Kidney epithelial cell (primary cell): ENCODE results near the gene FBXL14. TPM values are rescaled to one million over a fixed set of nuclear protein-coding genes. Genes with fewer than 3 reads are reported as not detected.

Experiments used
- DNase-seq: peaks from one replicate; pipeline ENCODE4 v3.0.0-alpha.2; 2010; ENCODE audit warnings: low read depth
- H3K27me3 ChIP-seq: 2 replicates; pipeline ENCODE4 v1.6.0; 2011; ENCODE audit warnings: low read length; ENCODE audit not compliant: control insufficient read depth, insufficient read depth
- H3K36me3 ChIP-seq: 2 replicates; pipeline ENCODE4 v1.5.1; 2011; ENCODE audit warnings: low read length; ENCODE audit not compliant: control insufficient read depth, insufficient read depth
- H3K4me3 ChIP-seq: 2 replicates; pipeline ENCODE4 v1.5.1; 2011; ENCODE audit warnings: low read depth, mild to moderate bottlenecking, control low read depth, low read length
- total RNA-seq: library from RNA; depleted of rRNA; stranded (reverse); fragments of >200 nt; gene quantifications from 2 replicates; pipeline ENCODE4 v1.2.3, GENCODE V29; 2015
- TF ChIP-seq, protein P1 (sequence below): IDR thresholded peaks from 2 replicates; pipeline ENCODE4 v1.5.1; 2011; ENCODE audit warnings: mild to moderate bottlenecking, moderate library complexity, low read length, control low read depth, inconsistent platforms; ENCODE audit not compliant: insufficient read depth, poor library complexity, severe bottlenecking

FBXL14 gene
- total RNA-seq, 1 donor from 2014 or later = 17.1 TPM

DNA sequence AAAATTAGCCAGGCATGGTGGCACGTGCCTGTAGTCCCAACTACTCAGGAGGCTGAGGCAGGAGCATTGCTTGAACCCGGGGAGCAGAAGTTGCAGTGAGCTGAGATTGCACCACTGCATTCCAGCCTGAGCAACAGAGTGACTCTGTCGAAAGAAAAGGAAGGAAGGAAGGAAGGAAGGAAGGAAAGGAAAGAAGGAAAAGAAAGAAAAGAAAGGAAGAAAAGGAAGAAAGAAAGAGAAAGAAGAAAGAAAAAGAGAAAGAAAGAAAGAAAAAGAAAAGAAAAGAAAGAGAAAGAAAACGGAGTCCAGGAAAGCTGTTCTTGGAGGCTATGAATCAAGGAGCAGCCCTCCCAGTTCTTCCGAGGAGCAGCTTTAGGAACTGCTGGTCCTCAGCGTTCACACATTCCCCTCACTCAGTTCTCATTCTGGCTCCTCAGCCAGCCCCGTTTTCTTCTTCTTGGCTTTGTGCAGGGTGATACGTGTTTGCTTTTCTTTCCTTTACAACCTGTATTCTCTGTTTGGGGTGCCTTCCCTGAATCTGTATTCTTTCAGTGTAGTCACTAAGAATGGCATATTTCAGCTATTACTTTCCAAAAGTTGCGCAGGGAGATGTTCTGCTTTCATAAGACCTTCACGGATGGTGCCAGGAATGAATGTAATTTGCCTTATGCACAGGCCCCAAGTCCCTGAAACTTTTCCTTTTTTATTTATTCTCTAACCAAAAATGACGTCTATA lies 12.2 kb downstream of the FBXL14 start:
- no peaks in the 10 kb centered on the region for H3K36me3 ChIP-seq
- H3K27me3 ChIP-seq = no peaks in the 10 kb centered on the region
- no peak overlapping the region for H3K4me3 ChIP-seq
- TF ChIP-seq, protein P1, sequence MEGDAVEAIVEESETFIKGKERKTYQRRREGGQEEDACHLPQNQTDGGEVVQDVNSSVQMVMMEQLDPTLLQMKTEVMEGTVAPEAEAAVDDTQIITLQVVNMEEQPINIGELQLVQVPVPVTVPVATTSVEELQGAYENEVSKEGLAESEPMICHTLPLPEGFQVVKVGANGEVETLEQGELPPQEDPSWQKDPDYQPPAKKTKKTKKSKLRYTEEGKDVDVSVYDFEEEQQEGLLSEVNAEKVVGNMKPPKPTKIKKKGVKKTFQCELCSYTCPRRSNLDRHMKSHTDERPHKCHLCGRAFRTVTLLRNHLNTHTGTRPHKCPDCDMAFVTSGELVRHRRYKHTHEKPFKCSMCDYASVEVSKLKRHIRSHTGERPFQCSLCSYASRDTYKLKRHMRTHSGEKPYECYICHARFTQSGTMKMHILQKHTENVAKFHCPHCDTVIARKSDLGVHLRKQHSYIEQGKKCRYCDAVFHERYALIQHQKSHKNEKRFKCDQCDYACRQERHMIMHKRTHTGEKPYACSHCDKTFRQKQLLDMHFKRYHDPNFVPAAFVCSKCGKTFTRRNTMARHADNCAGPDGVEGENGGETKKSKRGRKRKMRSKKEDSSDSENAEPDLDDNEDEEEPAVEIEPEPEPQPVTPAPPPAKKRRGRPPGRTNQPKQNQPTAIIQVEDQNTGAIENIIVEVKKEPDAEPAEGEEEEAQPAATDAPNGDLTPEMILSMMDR = no peak
- DNase-seq = no peak

DNA sequence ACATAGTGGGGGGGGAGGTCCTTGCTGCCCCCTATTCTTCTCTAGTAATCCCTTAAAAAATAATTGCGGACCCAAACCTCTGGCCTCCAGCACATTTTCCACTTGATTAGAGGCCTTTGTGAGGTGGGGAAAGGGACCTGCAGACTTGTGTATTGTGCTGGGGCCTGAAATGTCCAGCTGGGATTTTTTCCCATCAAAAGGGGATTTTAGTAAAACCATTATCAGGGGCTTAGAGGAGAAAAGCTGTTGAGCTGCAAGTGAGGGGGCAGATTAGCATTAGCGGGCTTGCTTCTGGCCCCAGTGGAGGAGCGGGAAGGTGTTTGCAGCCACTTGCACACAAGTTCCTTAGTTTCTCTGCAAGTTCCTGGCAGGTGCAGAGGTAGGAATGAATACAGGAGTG lies 13.9 kb downstream of the FBXL14 start:
- Histone ChIP-seq H3K4me3 (no peak overlapping the region), H3K27me3 (no peaks in the 10 kb centered on the region), H3K36me3 (no peaks in the 10 kb centered on the region)
- TF ChIP-seq, protein P1 = no peak
- no peak for DNase-seq

DNA sequence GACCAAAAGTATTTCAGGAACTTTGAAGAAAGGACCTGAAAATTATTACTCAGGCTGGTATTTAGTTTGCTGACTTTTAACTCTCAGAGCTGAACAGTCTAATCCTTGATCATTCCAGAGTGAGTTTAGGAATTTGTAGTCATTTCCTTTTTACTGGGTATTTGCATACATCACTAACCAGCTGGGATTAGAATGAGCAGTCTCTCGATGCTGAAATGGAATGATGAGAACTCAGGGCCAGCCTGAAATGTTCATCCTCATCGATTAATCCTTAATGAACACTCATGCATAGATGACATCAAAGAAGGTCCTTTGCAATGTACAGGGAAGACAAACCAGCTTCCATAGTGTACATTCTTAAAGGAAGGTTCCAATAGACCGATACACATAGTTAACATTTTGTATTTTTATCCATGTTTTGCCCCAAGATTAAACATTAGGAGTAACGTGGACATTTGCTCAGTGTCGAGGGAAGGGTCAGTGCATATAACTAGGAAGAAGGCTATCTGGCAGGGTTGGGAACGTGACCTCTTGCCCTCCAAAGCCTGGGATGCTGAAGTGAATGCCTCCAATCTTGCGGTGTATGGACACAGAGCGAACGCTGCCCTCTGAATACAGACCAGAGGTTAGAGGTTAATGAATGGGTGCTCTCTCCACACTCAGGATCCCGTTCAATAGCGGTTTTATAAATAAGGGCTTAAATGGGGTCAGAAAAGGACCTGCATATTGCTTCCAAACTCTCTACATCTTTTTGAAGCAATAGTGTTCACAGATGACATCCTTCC lies 14.5 kb downstream of the FBXL14 start:
- TF ChIP-seq, protein P1 = no peak
- H3K36me3 ChIP-seq = no peaks in the 10 kb centered on the region
- H3K27me3 ChIP-seq = no peaks in the 10 kb centered on the region
- H3K4me3 ChIP-seq = no peak overlapping the region
- no peak for DNase-seq

DNA sequence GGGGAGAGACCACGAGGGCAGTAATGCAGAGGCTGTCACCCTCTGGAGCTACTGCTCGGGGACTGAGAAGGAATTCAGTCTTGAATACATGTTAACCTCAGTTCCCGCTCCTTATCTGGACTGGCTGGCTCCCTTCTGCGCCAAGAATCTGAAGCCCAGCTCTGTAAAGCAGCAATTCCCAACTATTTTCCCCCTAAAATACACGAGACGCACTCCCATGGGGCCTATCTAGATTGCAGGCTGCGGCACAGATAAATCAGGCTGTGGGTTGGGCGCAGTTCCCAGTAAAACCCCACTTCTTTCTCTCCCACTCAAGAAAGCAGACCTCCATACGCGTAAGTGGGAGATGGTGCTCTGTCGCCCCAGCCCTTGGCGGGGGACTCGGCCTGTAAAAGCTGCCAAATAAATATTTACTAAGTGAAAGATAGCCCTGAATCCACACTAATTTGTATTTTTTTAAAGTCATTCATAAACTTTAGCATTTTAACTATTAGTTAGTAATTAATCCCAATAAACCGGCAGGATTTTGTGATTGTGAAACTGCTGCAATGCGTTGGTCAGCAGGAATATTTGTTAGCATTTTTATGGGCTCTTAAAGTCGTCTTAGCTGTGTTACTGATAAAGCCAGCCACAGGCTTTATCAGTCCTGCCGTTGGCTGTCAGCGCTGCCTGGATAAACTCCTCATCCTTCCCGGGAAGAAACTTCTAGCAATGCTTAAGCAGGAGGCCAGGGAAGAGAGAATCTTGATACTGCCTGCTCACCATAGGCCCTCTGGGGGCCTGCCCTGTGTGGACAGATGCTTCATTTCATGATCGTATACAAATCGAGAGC lies 17.8 kb downstream of the FBXL14 start:
- Histone ChIP-seq H3K4me3 (no peak overlapping the region), H3K36me3 (no peaks in the 10 kb centered on the region), H3K27me3 (no peaks in the 10 kb centered on the region)
- TF ChIP-seq, protein P1 = no peak
- DNase-seq = no peak

DNA sequence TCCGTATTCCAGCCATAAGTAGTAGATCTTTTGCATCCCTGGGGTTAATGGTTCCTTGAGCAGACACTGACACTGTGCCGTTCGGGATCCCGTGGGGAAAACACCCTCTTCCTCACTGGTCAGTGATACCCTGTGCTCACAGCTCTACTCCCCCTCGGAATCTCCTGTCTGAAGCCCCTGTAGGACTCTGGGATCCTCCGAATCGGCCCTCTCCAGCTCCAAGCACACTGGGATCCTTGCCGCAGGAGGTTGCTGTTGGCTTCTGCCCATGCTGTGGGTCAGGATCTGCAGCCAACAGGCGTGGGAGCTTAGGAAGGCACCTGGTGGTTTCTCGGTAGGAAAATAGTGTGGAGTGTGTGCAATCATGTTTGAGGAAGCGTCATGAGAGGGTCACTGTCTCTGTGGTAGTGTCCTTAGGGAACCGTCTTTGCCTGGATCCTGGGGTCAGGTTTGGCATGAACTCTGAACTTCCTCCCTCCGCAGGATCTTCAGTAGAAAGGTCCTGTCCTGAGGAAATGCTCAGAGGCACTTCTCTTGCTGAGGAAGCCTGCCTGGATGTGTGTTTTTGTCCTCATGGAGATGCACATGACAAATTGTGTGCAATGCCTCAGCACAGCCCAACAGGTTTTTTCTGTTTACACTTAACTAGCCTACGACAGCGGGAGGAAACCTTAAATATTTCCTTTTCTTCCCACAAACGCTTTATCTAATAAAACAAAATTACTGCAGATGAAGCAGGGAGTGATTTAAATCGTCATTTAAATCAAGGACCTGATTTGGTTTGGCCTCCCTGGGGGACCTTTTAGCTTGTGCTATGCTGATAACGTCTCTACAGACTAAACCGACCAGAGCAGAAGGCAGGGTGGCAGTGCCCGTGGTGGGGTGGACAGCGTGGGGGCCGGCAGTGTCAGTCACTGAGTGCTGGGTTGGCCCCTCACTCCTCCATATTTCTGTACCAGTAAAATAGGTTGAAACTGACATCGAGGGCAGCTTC lies 18.7 kb downstream of the FBXL14 start:
- Histone ChIP-seq H3K4me3 (no peak overlapping the region), H3K36me3 (no peaks in the 10 kb centered on the region), H3K27me3 (no peaks in the 10 kb centered on the region)
- no peak for DNase-seq
- TF ChIP-seq, protein P1 = no peak
